ENCODE measurements around the gene COPS2. TPM values are rescaled to one million over a fixed set of nuclear protein-coding genes. Genes with fewer than 3 reads are reported as not detected.

Gene COPS2
- total and polyA plus RNA-seq, 9 of the 15 experiments (the other 6 are each of a cell fraction or from before 2014, with no cell fraction given) = 66.4 to 154 (median 117) TPM

GRCh38 chr15:49075881-49076280, 79.5 kb downstream of the COPS2 start:
- Histone ChIP-seq H3K4me1 (replicated peaks in 1 of 2; ENCODE audit: control insufficient read depth in 2 of 2, insufficient read depth in 2 of 2, low read length in 2 of 2) (peaks cover 0 to 4% of the 10 kb centered on the region in 2 experiments; a peak in 1 of 5 replicates), H3K27ac (ENCODE audit: extremely low read depth, low read depth, low read length) (no peak overlapping the region), H3K4me2 (ENCODE audit: insufficient read depth, low read length) (no peak overlapping the region), H3K9ac (ENCODE audit: insufficient read depth in 1 of 2, low read depth in 2 of 2, low read length in 2 of 2) (no peak overlapping the region), H3K9me3 (replicated peaks; ENCODE audit: control insufficient read depth, insufficient read depth, low read depth, low read length) (no peaks in the 10 kb centered on the region), H2AFZ (ENCODE audit: low read depth, low read length) (no peak overlapping the region), H3K9me1 (ENCODE audit: control insufficient read depth, insufficient read depth, low read length) (no peaks in the 10 kb centered on the region), H3K4me3 (no peak overlapping the region), H3K27me3 (ENCODE audit: control insufficient read depth in 2 of 2, insufficient read depth in 2 of 2, low read length in 2 of 2) (no peaks in the 10 kb centered on the region), H3K79me2 (ENCODE audit: control insufficient read depth, insufficient read depth, low read length) (no peaks in the 10 kb centered on the region), H3K36me3 (ENCODE audit: control insufficient read depth, insufficient read depth, low read length) (no peaks in the 10 kb centered on the region), H4K20me1 (replicated peaks; ENCODE audit: control insufficient read depth, insufficient read depth, low read length) (no peaks in the 10 kb centered on the region)
- no peak for DNase-seq (ENCODE audit: extremely low read depth in 1 of 4, low spot score in 3 of 4)
- in situ Hi-C loops (cut with MboI) = no loop called here
- ChIA-PET CTCF (ENCODE audit: low intra/inter-chr PET ratio) (no interaction called here), POLR2A (no interaction called here)
- BruUV-seq (replicated peaks) = no TSS peak
- ATAC-seq = no peak
- intact Hi-C loops (cut with micrococcal nuclease) = loop anchor here (5.0 kb wide), 1 partner anchor 214 kb away; no protein-coding TSS in a partner anchor
- no peak for FAIRE-seq
- TF ChIP-seq NCOA2 (IDR thresholded peaks at IDR 0.05; ENCODE audit: partially characterized antibody in 2 of 2) (no peak), ZNF778 (CRISPR knock-in tag; IDR thresholded peaks at IDR 0.05) (no peak), RBM17 (IDR thresholded peaks at IDR 0.05; ENCODE audit: borderline replicate concordance, low read depth, low read length) (no peak), TAL1 (IDR thresholded peaks at IDR 0.05) (no peak), JUND (IDR thresholded peaks at IDR 0.05; ENCODE audit: borderline replicate concordance, low read depth, low read length) (no peak), JUND (tag; IDR thresholded peaks at IDR 0.05; ENCODE audit: borderline replicate concordance, low read depth, low read length) (no peak), SREBF1 (IDR thresholded peaks at IDR 0.05; ENCODE audit: borderline replicate concordance, low read depth, low read length) (no peak), HNRNPK (IDR thresholded peaks at IDR 0.05; ENCODE audit: low read depth, low read length, poor library complexity, severe bottlenecking) (no peak), MCM7 (IDR thresholded peaks at IDR 0.05) (no peak)
